Measurements from ENCODE around the gene PRG3. TPM values are rescaled to one million over a fixed set of nuclear protein-coding genes. Genes with fewer than 3 reads are reported as not detected.
A peak's percentile ranks its signal among the peaks of the same experiment; 100 is the strongest.

Gene PRG3
- total and polyA plus RNA-seq, 2 donors (not counting 3 experiments of a cell fraction or from before 2014, with no cell fraction given) = not detected

DNA sequence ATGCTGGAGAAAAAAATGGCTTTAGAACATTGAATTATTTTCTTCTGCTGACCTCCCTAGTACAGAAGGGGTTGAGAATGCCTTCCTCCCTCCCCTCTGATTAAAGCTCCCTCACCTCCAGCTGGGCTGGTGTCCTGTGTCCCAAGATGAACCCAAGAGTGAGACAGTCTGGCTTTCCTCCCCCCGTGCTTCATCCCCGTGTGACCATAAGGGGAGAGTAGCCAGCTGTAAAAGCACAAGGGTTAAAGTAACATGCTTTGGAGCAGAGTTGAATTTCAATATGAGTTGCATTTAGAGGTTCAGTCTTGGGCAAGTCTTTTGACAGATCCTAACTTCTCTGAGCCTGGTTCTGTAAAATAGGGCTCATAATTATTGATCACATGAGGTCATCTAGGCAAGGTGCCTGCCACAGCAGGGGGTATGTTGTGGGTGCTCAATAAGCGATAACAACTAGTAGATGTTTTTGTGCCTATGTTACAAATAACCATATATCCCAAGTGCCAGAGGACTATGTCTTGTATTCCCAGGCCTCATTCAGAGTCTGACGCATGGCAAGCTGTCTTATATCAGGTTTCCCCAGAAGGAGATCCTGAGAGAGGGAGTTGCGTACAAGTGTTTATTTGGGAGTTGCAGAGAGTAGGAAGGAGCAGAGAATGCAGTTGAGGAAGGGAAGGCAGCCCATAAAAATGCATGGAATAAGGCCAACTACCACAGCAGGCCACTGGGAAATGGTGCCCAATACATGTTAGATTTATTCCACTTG, 5.4 kb upstream of the PRG3 start:
- dilution Hi-C loops (cut with MboI; ENCODE audit: extremely low pct_ligation_motif_present, low sequenced_read_pairs) = no loop called here
- Histone ChIP-seq H3K4me2 (ENCODE audit: insufficient read depth, low read length) (no peak overlapping the region), H4K20me1 (replicated peaks; ENCODE audit: control insufficient read depth, extremely low read depth, insufficient read depth, low read length) (no peaks in the 10 kb centered on the region), H3K9me3 (replicated peaks; ENCODE audit: control insufficient read depth, insufficient read depth, low read length) (no peaks in the 10 kb centered on the region), H2AFZ (ENCODE audit: low read depth, low read length) (no peak overlapping the region), H3K79me2 (ENCODE audit: control insufficient read depth, insufficient read depth, low read length) (no peaks in the 10 kb centered on the region), H3K9me1 (replicated peaks; ENCODE audit: control insufficient read depth, extremely low read depth, insufficient read depth, low read length) (no peaks in the 10 kb centered on the region), H3K4me1 (ENCODE audit: control insufficient read depth, extremely low read depth, insufficient read depth, low read length) (no peaks in the 10 kb centered on the region), H3K4me3 (replicated peaks in 1 of 3; ENCODE audit: insufficient read depth in 1 of 3, low read depth in 1 of 3, low read length in 3 of 3) (no peak overlapping the region), H3K36me3 (ENCODE audit: control insufficient read depth in 2 of 2, extremely low read depth in 1 of 2, insufficient read depth in 2 of 2, low read length in 2 of 2) (no peaks in the 10 kb centered on the region), H3K9ac (replicated peaks; ENCODE audit: extremely low read depth, insufficient read depth, low read length) (no peak overlapping the region), H3K27me3 (ENCODE audit: control insufficient read depth in 2 of 2, insufficient read depth in 2 of 2, low read length in 2 of 2) (peaks cover 3 to 5% of the 10 kb centered on the region in 2 experiments), H3K27ac (ENCODE audit: insufficient read depth, low read depth, low read length) (no peak overlapping the region)
- POLR2A ChIA-PET = no interaction called here
- DNase-seq (ENCODE audit: low read depth, low spot score) (no peak), FAIRE-seq (no peak)
- intact Hi-C loops (cut with micrococcal nuclease) = no loop called here
- CTCF ChIA-PET = interaction anchor here (0.8 to 2.8 kb wide), 9 partner anchors 14 to 140 kb away, joined by 3 to 15 read pairs (median 4); no protein-coding TSS in a partner anchor
- no peak for TF ChIP-seq FOS (IDR thresholded peaks at IDR 0.05; ENCODE audit: borderline replicate concordance, insufficient read depth, low read length)
- TF ChIP-seq, protein P1, sequence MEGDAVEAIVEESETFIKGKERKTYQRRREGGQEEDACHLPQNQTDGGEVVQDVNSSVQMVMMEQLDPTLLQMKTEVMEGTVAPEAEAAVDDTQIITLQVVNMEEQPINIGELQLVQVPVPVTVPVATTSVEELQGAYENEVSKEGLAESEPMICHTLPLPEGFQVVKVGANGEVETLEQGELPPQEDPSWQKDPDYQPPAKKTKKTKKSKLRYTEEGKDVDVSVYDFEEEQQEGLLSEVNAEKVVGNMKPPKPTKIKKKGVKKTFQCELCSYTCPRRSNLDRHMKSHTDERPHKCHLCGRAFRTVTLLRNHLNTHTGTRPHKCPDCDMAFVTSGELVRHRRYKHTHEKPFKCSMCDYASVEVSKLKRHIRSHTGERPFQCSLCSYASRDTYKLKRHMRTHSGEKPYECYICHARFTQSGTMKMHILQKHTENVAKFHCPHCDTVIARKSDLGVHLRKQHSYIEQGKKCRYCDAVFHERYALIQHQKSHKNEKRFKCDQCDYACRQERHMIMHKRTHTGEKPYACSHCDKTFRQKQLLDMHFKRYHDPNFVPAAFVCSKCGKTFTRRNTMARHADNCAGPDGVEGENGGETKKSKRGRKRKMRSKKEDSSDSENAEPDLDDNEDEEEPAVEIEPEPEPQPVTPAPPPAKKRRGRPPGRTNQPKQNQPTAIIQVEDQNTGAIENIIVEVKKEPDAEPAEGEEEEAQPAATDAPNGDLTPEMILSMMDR (IDR thresholded peaks at IDR 0.05; ENCODE audit: extremely low read depth in 1 of 2, insufficient read depth in 1 of 2, low read depth in 1 of 2, low read length in 2 of 2) = no peak
- BruUV-seq (replicated peaks) = no TSS peak

DNA sequence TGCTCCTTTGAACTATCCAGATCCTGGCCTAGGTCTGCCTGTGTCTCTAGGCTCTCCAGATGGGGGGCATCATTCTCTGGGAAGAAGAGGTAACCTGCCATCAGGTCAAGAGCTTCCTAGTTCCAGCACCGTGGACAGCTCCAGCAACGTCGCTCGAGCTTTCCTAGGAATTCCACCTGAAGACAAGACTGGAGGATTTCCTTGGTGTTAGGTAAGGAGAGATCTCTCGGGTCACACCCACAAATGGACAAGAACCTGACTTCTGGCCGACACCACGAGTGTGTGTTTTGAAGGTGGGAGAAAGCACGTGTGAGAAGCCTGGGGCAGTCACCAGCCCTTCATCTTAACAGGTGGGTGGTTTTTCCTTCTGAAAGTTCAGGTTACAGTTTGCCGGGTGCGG, 1.2 kb downstream of the PRG3 start:
- Histone ChIP-seq H3K9me3 (replicated peaks; ENCODE audit: control insufficient read depth, insufficient read depth, low read length) (no peaks in the 10 kb centered on the region), H3K79me2 (ENCODE audit: control insufficient read depth, insufficient read depth, low read length) (no peaks in the 10 kb centered on the region), H4K20me1 (replicated peaks; ENCODE audit: control insufficient read depth, extremely low read depth, insufficient read depth, low read length) (no peaks in the 10 kb centered on the region), H3K27ac (ENCODE audit: insufficient read depth, low read depth, low read length) (no peak overlapping the region), H3K4me3 (replicated peaks in 1 of 3; ENCODE audit: insufficient read depth in 1 of 3, low read depth in 1 of 3, low read length in 3 of 3) (no peak overlapping the region), H3K4me1 (ENCODE audit: control insufficient read depth, extremely low read depth, insufficient read depth, low read length) (no peaks in the 10 kb centered on the region), H3K27me3 (ENCODE audit: control insufficient read depth in 2 of 2, insufficient read depth in 2 of 2, low read length in 2 of 2) (peaks cover 0 to 2% of the 10 kb centered on the region in 2 experiments), H3K9me1 (replicated peaks; ENCODE audit: control insufficient read depth, extremely low read depth, insufficient read depth, low read length) (no peaks in the 10 kb centered on the region), H3K36me3 (ENCODE audit: control insufficient read depth in 2 of 2, extremely low read depth in 1 of 2, insufficient read depth in 2 of 2, low read length in 2 of 2) (no peaks in the 10 kb centered on the region), H3K4me2 (ENCODE audit: insufficient read depth, low read length) (no peak overlapping the region), H2AFZ (ENCODE audit: low read depth, low read length) (no peak overlapping the region), H3K9ac (replicated peaks; ENCODE audit: extremely low read depth, insufficient read depth, low read length) (no peak overlapping the region)
- POLR2A ChIA-PET = no interaction called here
- DNase-seq (ENCODE audit: low read depth, low spot score) (peak; percentile 25), FAIRE-seq (no peak)
- no peak for TF ChIP-seq GATA2 (IDR thresholded peaks at IDR 0.05; ENCODE audit: insufficient read depth, insufficient read length, low read depth, low read length)
- TF ChIP-seq, protein P2, sequence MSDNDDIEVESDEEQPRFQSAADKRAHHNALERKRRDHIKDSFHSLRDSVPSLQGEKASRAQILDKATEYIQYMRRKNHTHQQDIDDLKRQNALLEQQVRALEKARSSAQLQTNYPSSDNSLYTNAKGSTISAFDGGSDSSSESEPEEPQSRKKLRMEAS (IDR thresholded peaks at IDR 0.05; ENCODE audit: insufficient read depth, insufficient read length) = no peak
- TF ChIP-seq, protein P1 (IDR thresholded peaks at IDR 0.05; ENCODE audit: extremely low read depth in 1 of 2, insufficient read depth in 1 of 2, low read depth in 1 of 2, low read length in 2 of 2) = no peak
- no peak for TF ChIP-seq JUN (IDR thresholded peaks at IDR 0.05; ENCODE audit: borderline replicate concordance, insufficient read depth, insufficient read length, low read depth)
- no peak for TF ChIP-seq EZH2 (IDR thresholded peaks at IDR 0.05; ENCODE audit: borderline replicate concordance, low read depth, low read length, severe bottlenecking)
- TF ChIP-seq POLR2A (IDR thresholded peaks at IDR 0.05; ENCODE audit: low read depth, low read length) = no peak
- no peak for TF ChIP-seq MYC (IDR thresholded peaks at IDR 0.05; ENCODE audit: low read depth, low read length)
- TF ChIP-seq POLR2AphosphoS5 (IDR thresholded peaks at IDR 0.05; ENCODE audit: insufficient read depth, low read depth, low read length) = no peak
- TF ChIP-seq FOS (IDR thresholded peaks at IDR 0.05; ENCODE audit: borderline replicate concordance, insufficient read depth, low read length) = no peak
- no TSS peak for BruUV-seq (replicated peaks)
- CTCF ChIA-PET = interaction anchor here (1.0 kb wide), 5 partner anchors 10 to 265 kb away, joined by 3 to 4 read pairs (median 3); no protein-coding TSS in a partner anchor
- intact Hi-C loops (cut with micrococcal nuclease) = no loop called here
- dilution Hi-C loops (cut with MboI; ENCODE audit: extremely low pct_ligation_motif_present, low sequenced_read_pairs) = no loop called here

Measured in endothelial cell of umbilical vein (primary cell).